Lower leg skin (tissue), 4 donors: ENCODE results near the gene COQ4. TPM values are rescaled to one million over a fixed set of nuclear protein-coding genes. Genes with fewer than 3 reads are reported as not detected.

Experiments
- DNase-seq, 2 donors: peaks; one replicate each; pipeline ENCODE4 v3.0.0-alpha.2; 2019; ENCODE audit warnings: low spot score in 2 of 2
- H3K4me3 ChIP-seq: fragments of 200-600 bp; sonication (generic); 2 replicates; pipeline ENCODE4 v1.5.1; 2017; ENCODE audit warnings: mild to moderate bottlenecking, low read depth; ENCODE audit not compliant: poor library complexity, severe bottlenecking
- POLR2A ChIP-seq, 2 donors: fragments of 450-650 bp; IDR thresholded peaks; one replicate each; pipeline ENCODE4 v1.6.1; 2016 to 2017; ENCODE audit warnings: antibody characterized with exemption in 2 of 2, mild to moderate bottlenecking in 1 of 2, moderate library complexity in 1 of 2
- WGBS, 2 donors: methylation state at CpG; one replicate each; pipeline ENCODE4 v1.1.5; 2018; 5-methylcytosine and 5-hydroxymethylcytosine counted together
- intact Hi-C: fragments of 100-400 bp; cut with DNase I; formaldehyde crosslinking; loops from one replicate; pipeline ENCODE4 v1.15.0; 2023; ENCODE audit warnings: low total_unique reads
- total RNA-seq, 4 donors: library from RNA; depleted of rRNA; stranded (reverse); fragments of >200 nt; gene quantifications; one replicate each; pipeline ENCODE4 v1.1.0, GENCODE V29; 2016
- TF ChIP-seq, protein P1 (sequence below), 3 donors: fragments of 450-650 bp; IDR thresholded peaks; one replicate each; pipeline ENCODE4 v1.5.1; 2016; ENCODE audit warnings: antibody characterized with exemption in 3 of 3, mild to moderate bottlenecking in 3 of 3, moderate library complexity in 2 of 3

COQ4 gene
- total RNA-seq, 4 donors from 2014 or later, result 80.4 to 120 (median 99.4) TPM

DNA sequence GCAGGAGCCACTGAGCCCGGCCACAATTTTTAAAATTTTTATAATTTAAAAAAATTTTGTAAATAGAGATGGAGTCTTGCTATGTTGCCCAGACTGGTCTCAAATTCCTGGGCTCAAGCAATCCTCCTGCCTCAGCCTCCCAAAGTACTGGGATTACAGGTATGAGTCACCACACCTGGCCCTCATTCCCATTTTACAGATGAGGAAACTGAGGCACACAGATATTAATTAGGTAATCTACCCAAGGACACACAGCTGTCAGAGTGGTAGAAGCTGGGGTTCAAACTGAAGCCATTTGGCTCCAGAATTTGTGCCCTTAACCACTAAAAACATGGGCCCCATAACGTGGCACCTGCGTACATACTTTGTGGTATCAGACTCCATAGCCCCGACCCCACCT is 7.9 kb upstream of the COQ4 start:
- WGBS, 2 donors, result 94 to 97% methylated on average over 4 of the region's 4 CpGs
- no peak for DNase-seq
- intact Hi-C loops, result no loop called here
- no peak overlapping the region for H3K4me3 ChIP-seq
- no peak for TF ChIP-seq POLR2A (IDR thresholded peaks at IDR 0.05)
- TF ChIP-seq, protein P1, sequence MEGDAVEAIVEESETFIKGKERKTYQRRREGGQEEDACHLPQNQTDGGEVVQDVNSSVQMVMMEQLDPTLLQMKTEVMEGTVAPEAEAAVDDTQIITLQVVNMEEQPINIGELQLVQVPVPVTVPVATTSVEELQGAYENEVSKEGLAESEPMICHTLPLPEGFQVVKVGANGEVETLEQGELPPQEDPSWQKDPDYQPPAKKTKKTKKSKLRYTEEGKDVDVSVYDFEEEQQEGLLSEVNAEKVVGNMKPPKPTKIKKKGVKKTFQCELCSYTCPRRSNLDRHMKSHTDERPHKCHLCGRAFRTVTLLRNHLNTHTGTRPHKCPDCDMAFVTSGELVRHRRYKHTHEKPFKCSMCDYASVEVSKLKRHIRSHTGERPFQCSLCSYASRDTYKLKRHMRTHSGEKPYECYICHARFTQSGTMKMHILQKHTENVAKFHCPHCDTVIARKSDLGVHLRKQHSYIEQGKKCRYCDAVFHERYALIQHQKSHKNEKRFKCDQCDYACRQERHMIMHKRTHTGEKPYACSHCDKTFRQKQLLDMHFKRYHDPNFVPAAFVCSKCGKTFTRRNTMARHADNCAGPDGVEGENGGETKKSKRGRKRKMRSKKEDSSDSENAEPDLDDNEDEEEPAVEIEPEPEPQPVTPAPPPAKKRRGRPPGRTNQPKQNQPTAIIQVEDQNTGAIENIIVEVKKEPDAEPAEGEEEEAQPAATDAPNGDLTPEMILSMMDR (IDR thresholded peaks at IDR 0.05), result no peak

DNA sequence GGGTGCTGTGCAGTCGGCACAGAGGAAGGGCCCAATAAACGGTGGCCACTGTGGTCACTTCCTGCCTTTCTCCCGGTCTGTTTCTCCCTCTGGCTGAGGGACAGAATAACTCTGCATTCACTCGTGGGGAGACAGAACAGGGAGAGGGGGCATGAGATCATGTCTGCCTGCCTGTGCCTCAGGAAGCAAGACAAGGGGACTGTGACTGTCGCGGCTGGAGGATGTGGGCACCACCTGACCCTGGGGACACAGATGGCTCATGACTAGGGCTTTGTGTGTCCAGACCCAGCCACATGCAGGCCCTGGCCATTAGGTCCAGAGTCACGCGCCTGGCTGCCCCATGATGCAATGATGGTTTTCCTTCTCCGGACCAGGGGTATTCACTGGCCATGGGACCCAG is 6.2 kb upstream of the COQ4 start:
- TF ChIP-seq, protein P1 (IDR thresholded peaks at IDR 0.05), result no peak
- TF ChIP-seq POLR2A (IDR thresholded peaks at IDR 0.05), result no peak
- WGBS, 2 donors, result 66 to 79% methylated on average over 9 of the region's 9 CpGs
- H3K4me3 ChIP-seq, result no peak overlapping the region
- no peak for DNase-seq
- intact Hi-C loops, result no loop called here

DNA sequence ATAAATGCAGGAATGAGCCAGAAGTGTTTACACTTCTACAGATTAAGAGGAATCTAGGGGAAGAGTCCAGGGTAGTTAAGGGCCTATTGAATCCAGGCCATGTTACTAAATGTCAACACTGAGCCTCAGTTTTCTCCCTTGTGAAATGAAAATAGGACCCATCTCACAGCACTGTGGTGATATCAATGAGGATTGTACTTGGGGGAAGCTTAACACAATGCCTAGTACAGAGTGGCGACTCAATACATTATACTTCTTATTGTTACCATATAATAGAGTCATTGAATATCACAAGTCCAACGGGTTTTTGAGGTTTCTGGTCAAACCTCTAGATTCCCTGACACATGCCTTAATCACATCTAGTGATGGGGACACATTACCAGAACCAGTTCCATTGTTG is 5.0 kb upstream of the COQ4 start:
- 75 to 83% methylated on average over 2 of the region's 2 CpGs for WGBS, 2 donors
- TF ChIP-seq, protein P1 (IDR thresholded peaks at IDR 0.05), result no peak
- no peak for TF ChIP-seq POLR2A (IDR thresholded peaks at IDR 0.05)
- intact Hi-C loops, result no loop called here

DNA sequence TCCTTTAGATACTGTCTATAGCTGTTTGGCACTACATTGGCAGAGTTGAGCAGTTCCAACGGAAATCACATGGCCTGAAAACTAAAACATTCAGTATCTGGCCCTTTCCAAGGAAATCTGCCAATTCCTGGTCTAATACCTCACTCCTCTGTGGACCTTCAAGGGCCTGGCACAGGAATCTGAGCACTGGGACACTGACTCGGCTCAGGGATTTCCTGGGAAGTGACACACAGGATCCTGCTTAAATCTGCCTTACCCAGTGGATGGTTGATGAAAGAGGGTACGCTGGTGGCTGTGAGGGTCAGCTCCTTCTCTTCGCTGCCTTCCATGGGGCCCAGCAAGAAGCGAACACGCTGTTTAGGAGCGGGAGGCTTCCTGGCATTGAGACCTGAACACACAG is 1.3 kb upstream of the COQ4 start:
- no peak for DNase-seq
- H3K4me3 ChIP-seq, result no peak overlapping the region
- intact Hi-C loops, result no loop called here
- TF ChIP-seq, protein P1 (IDR thresholded peaks at IDR 0.05), result no peak
- no peak for TF ChIP-seq POLR2A (IDR thresholded peaks at IDR 0.05)
- WGBS, 2 donors, result 74 to 77% methylated on average over 7 of the region's 7 CpGs

More for the DNA sequence above, 5.0 kb upstream of the COQ4 start:
- no peak for DNase-seq
- no peak overlapping the region for H3K4me3 ChIP-seq

DNA sequence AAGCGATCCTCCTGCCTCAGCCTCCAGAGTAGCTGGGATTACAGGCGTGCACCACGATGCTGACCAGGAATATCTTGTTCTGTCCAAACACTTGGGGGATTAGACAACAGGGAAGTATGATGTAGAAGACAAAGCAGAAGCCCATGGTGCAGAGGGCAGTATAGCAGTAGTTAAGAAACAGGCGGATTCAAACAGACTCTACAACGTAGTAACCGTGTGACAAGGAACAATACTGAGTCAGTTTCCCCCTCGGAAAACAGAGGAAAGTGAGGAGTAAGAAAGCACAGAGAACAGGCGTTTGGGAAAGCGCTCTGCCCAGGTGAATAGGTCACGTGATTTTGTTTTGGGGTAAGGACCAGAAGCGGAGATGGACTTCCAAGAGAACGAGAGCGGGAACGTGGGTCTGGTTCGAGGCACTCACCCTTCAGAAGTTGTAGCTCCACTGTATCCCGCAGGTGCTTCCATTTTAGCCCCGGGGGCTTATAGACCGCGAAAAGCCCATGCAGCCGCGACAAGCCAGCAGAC is 698 bp upstream of the COQ4 start:
- TF ChIP-seq, protein P1 (IDR thresholded peaks at IDR 0.05), result no peak
- no peak for TF ChIP-seq POLR2A (IDR thresholded peaks at IDR 0.05)
- peak overlapping the region; percentile 91 for H3K4me3 ChIP-seq
- intact Hi-C loops, result no loop called here
- no peak for DNase-seq
- WGBS, 2 donors, result 2% methylated on average over 20 to 21 of the region's 21 CpGs

DNA sequence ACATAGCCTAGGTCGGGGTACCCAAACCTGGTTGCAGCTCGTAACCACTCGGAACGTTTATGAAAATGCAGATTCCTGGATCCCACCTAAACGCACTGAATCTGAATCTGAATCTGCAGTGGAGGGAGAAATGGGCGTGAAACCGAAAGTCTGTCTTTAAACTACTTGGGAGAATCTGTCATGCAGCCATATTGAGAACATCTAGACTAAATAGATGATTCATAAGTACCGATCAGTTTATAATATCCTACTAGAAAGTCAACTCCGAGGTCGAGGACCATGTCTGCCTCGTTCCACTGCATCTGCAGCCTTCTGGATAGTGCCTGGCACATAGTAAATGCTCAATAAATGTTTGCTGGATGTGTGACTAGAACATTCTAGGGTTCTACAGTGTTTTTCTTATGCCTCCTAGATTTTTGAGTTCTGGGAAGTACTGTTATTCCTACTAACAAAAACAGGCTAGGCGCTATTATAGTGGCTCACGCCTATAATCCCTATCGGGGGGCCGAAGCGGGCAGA is 632 bp downstream of the COQ4 start:
- intact Hi-C loops, result no loop called here
- DNase-seq, result no peak

More for the DNA sequence above, 632 bp downstream of the COQ4 start:
- peak overlapping the region; percentile 91 for H3K4me3 ChIP-seq
- 22 to 25% methylated on average over 16 of the region's 16 CpGs for WGBS, 2 donors
- TF ChIP-seq, protein P1 (IDR thresholded peaks at IDR 0.05), result no peak
- no peak for TF ChIP-seq POLR2A (IDR thresholded peaks at IDR 0.05)
